NCI-H2196 treated with DMSO at 0.1 percent for 48 hours (cell line): Measurements from ENCODE around the gene SHC4.

Source experiments
- DNase-seq: peaks from one replicate; lab custom pipeline; 2025; ENCODE audit not compliant: unreplicated experiment; lab: John Stamatoyannopoulos, UW

The SHC4 gene

GRCh38 chr15:48888191-48888590 lies 75.5 kb downstream of the SHC4 start:
- DNase-seq: no peak

GRCh38 chr15:48887144-48887543 lies 76.6 kb downstream of the SHC4 start:
- no peak for DNase-seq

DNA sequence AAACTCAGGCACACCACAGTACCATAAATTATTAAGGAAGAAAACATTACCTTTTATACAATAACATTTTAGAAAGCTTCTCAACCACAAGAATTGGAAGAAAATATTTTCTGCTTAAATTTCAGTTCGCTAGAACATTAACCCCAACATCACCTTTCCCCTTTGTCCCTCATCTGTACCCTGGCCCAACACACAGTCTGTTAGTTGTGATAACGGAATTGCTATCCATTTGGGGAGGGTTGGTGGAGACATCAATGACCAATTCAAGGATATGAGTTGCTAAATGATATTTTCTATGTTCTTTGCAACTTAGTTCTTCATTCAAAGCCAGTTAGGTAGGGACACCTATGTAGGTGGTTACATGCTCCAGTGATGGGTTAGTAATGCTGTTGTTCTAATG lies 80.0 kb downstream of the SHC4 start:
- DNase-seq: no peak

- DNase-seq: no peak
Measured at GRCh38 chr15:48880070-48880634, 83.6 kb downstream of the SHC4 start.

DNA sequence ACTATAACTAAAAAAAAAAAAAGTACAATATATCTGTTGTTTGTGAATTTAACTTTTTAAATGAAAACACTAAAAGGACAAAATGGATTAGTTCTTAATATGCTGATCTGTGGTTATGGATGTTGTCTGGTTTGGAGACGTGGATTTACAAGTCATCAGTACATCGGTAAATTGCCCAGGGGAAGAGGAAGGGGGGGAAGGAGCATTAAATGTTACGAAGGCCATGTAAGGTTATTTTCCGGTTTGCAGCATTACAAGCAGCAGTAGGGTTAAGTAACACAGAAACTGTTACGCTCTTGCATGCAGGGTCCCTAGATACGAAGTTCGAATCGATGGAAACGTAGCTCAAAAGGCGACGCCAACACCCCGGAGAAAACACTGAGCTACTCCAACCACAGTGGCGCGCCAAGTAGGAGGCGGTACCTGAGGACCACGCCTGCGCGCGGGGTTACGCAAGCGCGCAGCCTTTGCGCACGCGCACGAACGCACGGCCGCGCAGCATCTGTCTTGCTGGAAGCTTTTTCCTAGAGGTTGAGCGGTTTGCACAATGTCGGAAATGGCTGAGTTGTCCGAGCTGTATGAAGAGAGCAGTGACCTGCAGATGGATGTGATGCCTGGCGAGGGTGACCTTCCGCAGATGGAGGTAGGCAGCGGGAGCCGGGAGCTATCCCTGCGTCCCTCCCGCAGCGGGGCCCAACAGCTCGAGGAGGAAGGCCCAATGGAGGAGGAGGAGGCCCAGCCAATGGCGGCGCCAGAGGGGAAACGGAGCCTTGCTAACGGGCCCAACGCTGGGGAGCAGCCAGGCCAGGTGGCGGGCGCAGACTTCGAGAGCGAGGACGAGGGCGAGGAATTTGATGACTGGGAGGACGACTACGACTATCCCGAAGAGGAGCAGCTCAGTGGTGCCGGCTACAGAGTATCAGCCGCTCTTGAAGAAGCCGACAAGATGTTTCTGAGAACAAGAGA lies 85.8 kb downstream of the SHC4 start, which contains the start of gene EID1:
EID1 (plus strand) TSS at position 505 of the 966 bp plus-strand sequence; CDS start at position 548, 43 bp downstream.
- peak; percentile 57 for DNase-seq

- no peak for DNase-seq
Measured at GRCh38 chr15:48876057-48876456, 87.7 kb downstream of the SHC4 start.

DNA sequence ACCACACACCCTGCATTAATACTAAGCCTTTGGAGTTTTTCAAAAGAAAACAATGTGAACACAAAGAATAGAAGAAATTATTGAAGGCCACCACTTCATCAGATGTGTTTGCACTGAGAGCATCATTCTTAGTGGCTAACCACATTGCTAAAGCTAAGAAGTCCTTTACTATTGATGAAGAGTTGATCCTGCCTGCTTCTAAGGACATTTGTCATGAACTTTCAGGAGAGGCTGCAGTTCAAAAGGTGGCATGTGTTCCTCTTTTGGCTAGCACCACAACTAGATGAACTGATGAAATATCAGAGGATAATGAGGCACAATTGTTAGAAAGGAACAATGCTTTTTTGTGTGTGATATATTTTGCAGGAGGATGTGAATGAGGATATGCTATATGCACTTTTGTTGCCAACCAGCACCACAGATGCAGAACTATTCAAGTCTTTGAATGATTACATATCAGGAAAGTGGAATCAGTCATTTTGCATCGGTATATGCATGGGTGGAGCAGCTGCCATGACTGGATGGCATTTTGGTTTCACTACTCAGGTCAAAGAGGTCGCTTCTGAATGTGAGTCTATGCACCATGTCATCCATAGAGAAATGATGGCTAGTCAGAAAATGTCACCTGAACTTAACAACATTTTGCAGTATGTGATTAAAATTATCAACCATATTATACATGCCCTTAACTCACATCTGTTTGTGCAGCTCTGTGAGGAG lies 88.3 kb downstream of the SHC4 start:
- DNase-seq: no peak

DNA sequence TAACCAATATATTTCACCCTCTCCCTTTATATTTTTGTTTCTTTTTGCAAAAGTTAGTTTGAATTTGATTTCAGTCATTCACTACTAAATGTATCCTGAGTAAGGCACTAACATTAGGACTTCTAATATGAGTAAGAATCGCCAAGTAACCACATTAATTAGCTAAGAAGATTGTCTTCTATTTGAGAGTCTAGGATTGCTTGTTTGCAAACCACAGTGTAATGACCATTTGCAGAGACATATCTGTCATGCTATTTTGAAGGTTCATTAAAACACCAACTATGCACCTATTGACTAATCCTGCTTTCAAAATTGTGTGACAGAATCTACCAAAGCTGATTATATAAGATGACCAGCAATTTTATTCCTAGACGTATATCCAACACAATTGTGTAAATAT lies 91.1 kb downstream of the SHC4 start:
- DNase-seq: no peak

DNA sequence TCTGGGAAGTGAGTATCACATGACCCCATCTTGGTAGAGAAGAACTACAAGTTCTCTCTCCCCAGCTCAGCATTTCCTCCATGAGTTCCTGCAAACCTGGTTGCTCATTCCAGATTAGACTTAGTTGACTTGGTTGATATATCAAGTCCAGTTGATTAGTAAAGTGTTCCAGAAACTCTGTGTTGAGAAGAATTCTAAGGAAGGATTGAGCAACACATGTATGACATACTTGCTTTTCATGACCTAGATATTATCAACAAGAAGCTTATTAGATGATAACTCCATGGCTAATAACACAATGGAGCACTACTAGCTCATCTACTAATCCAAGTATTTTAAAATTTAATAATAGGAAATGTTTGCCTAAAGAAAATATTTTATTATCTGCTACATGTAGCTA lies 92.2 kb downstream of the SHC4 start:
- no peak for DNase-seq

GRCh38 chr15:48869966-48870365 lies 93.8 kb downstream of the SHC4 start:
- DNase-seq: no peak

GRCh38 chr15:48868536-48868935 lies 95.2 kb downstream of the SHC4 start:
- DNase-seq: no peak

GRCh38 chr15:48868023-48868422 lies 95.7 kb downstream of the SHC4 start:
- DNase-seq: no peak

DNA sequence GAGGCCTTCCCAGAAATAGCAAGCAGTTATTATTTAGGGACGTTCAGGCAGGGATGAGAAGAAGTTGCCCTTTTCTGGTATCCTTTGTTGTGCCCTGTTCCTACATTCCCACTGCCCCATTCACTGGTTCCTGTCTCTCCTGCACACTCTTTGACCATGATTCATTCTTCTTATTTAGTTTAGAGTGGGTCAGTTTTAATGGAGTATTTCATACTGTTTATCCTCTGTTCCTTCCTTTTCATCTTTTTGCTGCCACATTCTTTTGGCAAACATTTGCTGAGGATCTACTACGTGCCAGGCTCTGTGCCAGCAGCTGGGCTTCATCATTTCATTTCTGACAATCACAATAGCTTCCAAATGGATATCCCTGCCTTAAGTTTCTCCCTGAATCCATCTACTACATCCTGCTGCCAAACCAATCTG lies 97.6 kb downstream of the SHC4 start:
- no peak for DNase-seq

GRCh38 chr15:48865370-48866079 lies 98.2 kb downstream of the SHC4 start:
- DNase-seq: no peak

DNA sequence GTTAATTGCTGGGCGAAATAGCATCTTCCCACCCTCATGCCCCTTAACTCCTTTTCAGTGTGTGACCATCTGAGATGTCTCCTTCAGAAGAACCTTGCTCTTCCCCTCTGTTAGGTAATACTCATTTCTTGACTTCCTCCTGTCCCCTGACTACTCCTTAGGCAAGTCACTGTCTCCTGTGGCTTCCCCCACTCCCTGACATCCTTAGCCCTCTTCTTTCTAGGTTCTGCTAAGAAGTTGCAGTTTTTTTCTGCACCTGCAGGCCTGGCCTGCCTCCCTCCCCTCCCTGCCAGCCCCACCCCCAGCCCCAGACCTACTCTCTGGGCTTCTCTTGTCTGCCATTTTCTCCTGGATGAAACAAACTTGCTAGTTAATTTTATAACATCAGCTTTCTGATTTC lies 101.0 kb downstream of the SHC4 start:
- DNase-seq: no peak

DNA sequence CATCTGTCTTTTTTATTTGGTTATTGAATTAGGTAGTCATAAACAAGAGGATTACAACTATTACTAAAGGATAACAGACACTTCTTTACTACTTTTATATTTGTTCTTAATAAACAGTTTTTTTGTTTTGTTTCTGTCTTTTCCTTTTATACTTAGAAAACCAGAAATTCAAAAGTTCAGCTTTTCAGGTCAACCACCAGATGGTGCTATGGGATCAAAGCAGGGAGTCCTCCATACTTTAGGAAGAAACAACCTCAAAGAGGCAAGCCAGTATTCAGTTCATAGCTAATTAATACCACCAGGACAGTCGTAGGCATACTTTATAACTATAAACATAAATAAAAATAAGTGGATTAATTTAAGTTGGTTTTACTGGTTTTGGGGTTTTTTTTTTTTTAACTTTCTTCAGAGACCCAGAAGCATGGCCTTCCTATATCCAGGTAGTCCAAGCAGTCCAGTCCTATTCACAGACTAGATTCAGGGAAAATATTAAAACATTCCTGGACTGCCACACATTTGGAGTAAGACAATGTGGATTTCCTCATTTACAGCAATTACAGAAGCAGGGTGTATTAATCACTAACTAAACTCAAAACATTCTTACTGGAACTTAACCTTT lies 101.8 kb downstream of the SHC4 start:
- DNase-seq: peak; percentile 32

DNA sequence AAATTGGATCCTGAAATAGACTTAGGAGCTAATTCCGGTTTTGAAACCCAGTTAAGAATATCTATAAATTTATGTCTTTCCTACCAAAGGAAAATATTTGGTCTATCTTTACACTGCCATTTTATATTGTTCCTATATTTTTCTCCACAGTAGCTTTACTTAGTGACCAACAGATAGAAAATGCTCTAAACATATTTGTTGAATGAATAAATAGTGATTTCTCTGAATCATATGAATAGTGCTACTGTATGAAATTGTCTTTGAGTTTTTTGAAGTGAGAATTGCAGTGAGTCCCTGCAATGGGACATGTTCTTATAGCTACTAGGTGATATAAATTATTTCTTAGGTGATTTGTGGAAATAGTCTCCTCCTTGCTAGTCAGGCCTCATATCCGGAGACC lies 104.3 kb downstream of the SHC4 start:
- DNase-seq: no peak

- no peak for DNase-seq
Measured at GRCh38 chr15:48858401-48858800, 105.3 kb downstream of the SHC4 start.

GRCh38 chr15:48856942-48857341 lies 106.8 kb downstream of the SHC4 start:
- DNase-seq: no peak
